ENCODE results near the gene TMEM52B. TPM values are rescaled to one million over a fixed set of nuclear protein-coding genes. Genes with fewer than 3 reads are reported as not detected.

The TMEM52B gene
- total RNA-seq (2014; rRNA removed; shearing (Covaris generic)) (not detected in 2 replicates), polyA plus RNA-seq (2016; fragmentation: Nextera tagmentation; extraction: Ambion mirVana) (not detected in 2 replicates)
- long read RNA-seq = 0 reads

DNA sequence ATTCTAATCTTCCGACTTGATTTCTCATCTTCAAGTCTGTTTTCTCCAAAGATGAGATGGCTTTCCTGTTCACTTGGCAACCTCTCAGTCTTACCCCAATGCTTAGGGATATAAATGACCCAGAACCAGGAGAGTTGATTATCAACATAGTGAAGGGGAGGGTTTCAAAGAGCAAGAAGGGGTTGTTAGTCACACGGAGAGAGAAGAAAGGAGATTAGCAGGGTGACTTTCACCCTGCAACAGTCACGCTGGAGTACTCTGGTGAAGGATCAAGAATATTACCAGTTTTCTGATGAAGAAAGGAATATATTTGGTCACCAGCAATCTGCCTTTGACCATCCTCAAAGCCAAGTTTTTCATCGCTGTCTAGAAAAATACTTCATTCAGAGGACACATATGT, at the start of gene TMEM52B:
Gene TMEM52B, plus strand, starts transcription at position 212 of the 400 bp plus-strand sequence. CDS start 543 bp downstream, outside the sequence.
- no peaks in the 10 kb centered on the region for H3K27me3 Mint-ChIP-seq (ENCODE audit: insufficient read depth, low read depth, poor library complexity)
- Histone ChIP-seq H3K4me1 (ENCODE audit: insufficient read depth) (no peaks in the 10 kb centered on the region), H3K4me2 (no peak within 1 kb of the TSS), H3K36me3 (ENCODE audit: insufficient read depth) (no peaks in the 10 kb centered on the region), H3K27ac (ENCODE audit: low read depth) (no peak within 1 kb of the TSS), H3F3A (replicated peaks; ENCODE audit: low read depth) (no peaks in the 10 kb centered on the region), H3K4me3 (no peak within 1 kb of the TSS), H2AFZ (peak within 1 kb of the TSS; percentile 95), H4K20me1 (replicated peaks; ENCODE audit: insufficient read depth) (no peaks in the 10 kb centered on the region), H3K79me2 (replicated peaks; ENCODE audit: insufficient read depth) (no peaks in the 10 kb centered on the region), H3K27me3 (ENCODE audit: insufficient read depth) (no peaks in the 10 kb centered on the region), H3K9me2 (ENCODE audit: insufficient read depth) (no peaks in the 10 kb centered on the region)
- DNase-seq (ENCODE audit: low spot score) (no peak), ATAC-seq (no peak)
- no peak within 1 kb of the TSS for H3K4me3 Mint-ChIP-seq
- no peak within 1 kb of the TSS for H3K27ac Mint-ChIP-seq
- no peaks in the 10 kb centered on the region for H3K9me3 Mint-ChIP-seq
- no peaks in the 10 kb centered on the region for H3K36me3 Mint-ChIP-seq (ENCODE audit: low read depth)
- peaks cover 7% of the 10 kb centered on the region; the same call in 2 of the 3 replicates for H3K4me1 Mint-ChIP-seq
- TF ChIP-seq STAT1 (IDR thresholded peaks at IDR 0.05; ENCODE audit: unreplicated experiment) (no peak), NANOG (IDR thresholded peaks at IDR 0.05; ENCODE audit: borderline replicate concordance) (no peak), POLR2AphosphoS5 (IDR thresholded peaks at IDR 0.05; ENCODE audit: low read depth) (no peak)

DNA sequence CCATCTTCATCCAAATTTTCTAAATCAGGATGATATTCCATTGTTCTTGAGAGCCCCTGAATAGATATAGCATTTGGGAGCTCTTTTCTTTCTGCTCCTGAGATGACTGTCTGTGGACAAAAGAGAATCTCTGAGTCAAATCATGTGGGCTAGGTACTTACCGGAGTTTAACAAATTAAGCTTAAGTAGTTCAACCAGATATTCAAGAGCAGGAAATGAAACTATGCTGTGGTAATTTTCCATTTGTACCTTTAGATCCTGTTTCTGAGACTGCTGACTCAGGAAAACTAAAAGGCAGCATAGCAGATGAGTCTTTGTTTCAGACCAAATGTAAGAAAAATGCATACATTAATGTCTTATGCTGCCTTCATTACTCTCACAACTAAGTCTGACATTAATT, 48.8 kb upstream of the TMEM52B start, which contains the start of gene CLEC7A:
Gene CLEC7A, minus strand, starts transcription at position 158 of the 400 bp plus-strand sequence. Its CDS starts 117 bp downstream, at position 41.
- Histone ChIP-seq H3K4me3 (no peak within 1 kb of the TSS), H2AFZ (0 out of 2 replicates have a peak within 1 kb of the TSS, but pooled peaks have one; percentile 1), H3K79me2 (replicated peaks; ENCODE audit: insufficient read depth) (no peaks in the 10 kb centered on the region), H3K4me2 (no peak within 1 kb of the TSS; the same call in 1 of the 2 replicates), H3F3A (replicated peaks; ENCODE audit: low read depth) (no peaks in the 10 kb centered on the region), H4K20me1 (replicated peaks; ENCODE audit: insufficient read depth) (no peaks in the 10 kb centered on the region), H3K27me3 (ENCODE audit: insufficient read depth) (no peaks in the 10 kb centered on the region), H3K9me2 (ENCODE audit: insufficient read depth) (no peaks in the 10 kb centered on the region), H3K27ac (ENCODE audit: low read depth) (no peak within 1 kb of the TSS; the same call in 1 of the 2 replicates), H3K36me3 (ENCODE audit: insufficient read depth) (no peaks in the 10 kb centered on the region), H3K4me1 (ENCODE audit: insufficient read depth) (peaks cover 45% of the 10 kb centered on the region)
- Mint-ChIP-seq H3K27me3 (ENCODE audit: insufficient read depth, low read depth, poor library complexity) (no peaks in the 10 kb centered on the region), H3K36me3 (ENCODE audit: low read depth) (no peaks in the 10 kb centered on the region), H3K9me3 (no peaks in the 10 kb centered on the region), H3K27ac (0 out of 2 replicates have a peak within 1 kb of the TSS, but pooled peaks have one; percentile 11), H3K4me1 (peaks cover 37% of the 10 kb centered on the region), H3K4me3 (no peak within 1 kb of the TSS)
- no peak for DNase-seq (ENCODE audit: low spot score)
- ATAC-seq = no peak
- TF ChIP-seq EZH2phosphoT487 (IDR thresholded peaks at IDR 0.05; ENCODE audit: unreplicated experiment) = no peak
- TF ChIP-seq REST (IDR thresholded peaks at IDR 0.05; ENCODE audit: unreplicated experiment) = no peak
- no peak for TF ChIP-seq POLR2AphosphoS5 (IDR thresholded peaks at IDR 0.05; ENCODE audit: low read depth)
- TF ChIP-seq ZNF462 (CRISPR knock-in tag; IDR thresholded peaks at IDR 0.05) = no peak
- no peak for TF ChIP-seq EZH2 (IDR thresholded peaks at IDR 0.05; ENCODE audit: low read depth, unreplicated experiment)
- TF ChIP-seq ZNF114 (CRISPR knock-in tag; IDR thresholded peaks at IDR 0.05) = no peak
- TF ChIP-seq, protein P1, sequence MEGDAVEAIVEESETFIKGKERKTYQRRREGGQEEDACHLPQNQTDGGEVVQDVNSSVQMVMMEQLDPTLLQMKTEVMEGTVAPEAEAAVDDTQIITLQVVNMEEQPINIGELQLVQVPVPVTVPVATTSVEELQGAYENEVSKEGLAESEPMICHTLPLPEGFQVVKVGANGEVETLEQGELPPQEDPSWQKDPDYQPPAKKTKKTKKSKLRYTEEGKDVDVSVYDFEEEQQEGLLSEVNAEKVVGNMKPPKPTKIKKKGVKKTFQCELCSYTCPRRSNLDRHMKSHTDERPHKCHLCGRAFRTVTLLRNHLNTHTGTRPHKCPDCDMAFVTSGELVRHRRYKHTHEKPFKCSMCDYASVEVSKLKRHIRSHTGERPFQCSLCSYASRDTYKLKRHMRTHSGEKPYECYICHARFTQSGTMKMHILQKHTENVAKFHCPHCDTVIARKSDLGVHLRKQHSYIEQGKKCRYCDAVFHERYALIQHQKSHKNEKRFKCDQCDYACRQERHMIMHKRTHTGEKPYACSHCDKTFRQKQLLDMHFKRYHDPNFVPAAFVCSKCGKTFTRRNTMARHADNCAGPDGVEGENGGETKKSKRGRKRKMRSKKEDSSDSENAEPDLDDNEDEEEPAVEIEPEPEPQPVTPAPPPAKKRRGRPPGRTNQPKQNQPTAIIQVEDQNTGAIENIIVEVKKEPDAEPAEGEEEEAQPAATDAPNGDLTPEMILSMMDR (conservative IDR thresholded peaks at IDR 0.05; ENCODE audit: low read depth in 2 of 2) = no peak
- TF ChIP-seq STAT1 (IDR thresholded peaks at IDR 0.05; ENCODE audit: unreplicated experiment) = no peak
- TF ChIP-seq JUNB (IDR thresholded peaks at IDR 0.05; ENCODE audit: unreplicated experiment) = no peak

Measured in GM23338 (cell line).